Measurements from ENCODE around the gene PDYN.

PDYN gene

DNA sequence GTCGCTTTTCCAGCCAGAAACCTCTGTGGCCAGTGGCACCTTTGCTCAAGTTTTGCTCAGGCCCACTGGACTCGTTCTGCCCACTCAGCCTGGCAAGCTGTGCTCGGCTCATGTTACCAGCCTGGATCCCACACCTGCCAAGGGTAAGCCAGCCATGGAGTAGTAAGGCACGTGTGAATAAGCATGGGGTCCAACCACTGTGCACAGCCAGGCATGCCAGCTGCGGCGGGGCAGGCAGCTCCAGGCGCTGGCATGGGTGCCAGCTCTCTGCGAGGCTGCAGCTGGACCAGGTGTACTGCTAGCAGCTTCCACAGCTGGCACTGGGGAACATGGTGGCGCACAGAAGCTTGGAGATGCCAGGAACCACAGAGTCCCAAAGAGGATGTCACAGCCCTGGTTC, 32.1 kb upstream of the PDYN start:
- no peak overlapping the region for H3K4me3 ChIP-seq (ENCODE audit: control insufficient read depth, low read depth, low read length)
- DNase-seq (ENCODE audit: low read depth) = no peak
- TF ChIP-seq, protein P1, sequence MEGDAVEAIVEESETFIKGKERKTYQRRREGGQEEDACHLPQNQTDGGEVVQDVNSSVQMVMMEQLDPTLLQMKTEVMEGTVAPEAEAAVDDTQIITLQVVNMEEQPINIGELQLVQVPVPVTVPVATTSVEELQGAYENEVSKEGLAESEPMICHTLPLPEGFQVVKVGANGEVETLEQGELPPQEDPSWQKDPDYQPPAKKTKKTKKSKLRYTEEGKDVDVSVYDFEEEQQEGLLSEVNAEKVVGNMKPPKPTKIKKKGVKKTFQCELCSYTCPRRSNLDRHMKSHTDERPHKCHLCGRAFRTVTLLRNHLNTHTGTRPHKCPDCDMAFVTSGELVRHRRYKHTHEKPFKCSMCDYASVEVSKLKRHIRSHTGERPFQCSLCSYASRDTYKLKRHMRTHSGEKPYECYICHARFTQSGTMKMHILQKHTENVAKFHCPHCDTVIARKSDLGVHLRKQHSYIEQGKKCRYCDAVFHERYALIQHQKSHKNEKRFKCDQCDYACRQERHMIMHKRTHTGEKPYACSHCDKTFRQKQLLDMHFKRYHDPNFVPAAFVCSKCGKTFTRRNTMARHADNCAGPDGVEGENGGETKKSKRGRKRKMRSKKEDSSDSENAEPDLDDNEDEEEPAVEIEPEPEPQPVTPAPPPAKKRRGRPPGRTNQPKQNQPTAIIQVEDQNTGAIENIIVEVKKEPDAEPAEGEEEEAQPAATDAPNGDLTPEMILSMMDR (conservative IDR thresholded peaks at IDR 0.05; ENCODE audit: control insufficient read depth, insufficient read depth, low read depth, low read length) = no peak

- no peak overlapping the region for H3K4me3 ChIP-seq (ENCODE audit: control insufficient read depth, low read depth, low read length)
- DNase-seq (ENCODE audit: low read depth) = no peak
- TF ChIP-seq, protein P1 (conservative IDR thresholded peaks at IDR 0.05; ENCODE audit: control insufficient read depth, insufficient read depth, low read depth, low read length) = no peak
These were observed 29.3 kb upstream of the PDYN start for GRCh38 chr20:2023151-2023550.

DNA sequence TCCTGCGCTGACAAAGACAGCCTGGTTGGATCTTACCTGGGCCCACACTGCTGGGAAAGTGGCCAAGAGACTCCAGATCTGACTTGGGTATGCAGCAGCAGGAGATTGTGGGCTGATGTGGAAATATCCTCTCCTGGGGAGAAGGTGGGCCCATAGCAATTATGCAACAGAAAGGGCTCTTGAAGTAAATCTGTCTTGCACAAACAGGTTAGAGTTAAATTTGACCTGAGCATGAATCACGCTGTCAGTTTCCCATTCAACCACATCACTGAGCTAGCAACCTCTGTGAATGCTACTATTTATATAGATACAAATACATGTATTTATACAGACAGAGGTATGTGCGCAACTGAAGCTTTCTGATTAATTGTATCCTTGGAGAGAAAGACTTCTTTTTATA, 28.3 kb upstream of the PDYN start:
- TF ChIP-seq, protein P1 (conservative IDR thresholded peaks at IDR 0.05; ENCODE audit: control insufficient read depth, insufficient read depth, low read depth, low read length) = no peak
- DNase-seq (ENCODE audit: low read depth) = no peak
- H3K4me3 ChIP-seq (ENCODE audit: control insufficient read depth, low read depth, low read length) = no peak overlapping the region

GRCh38 chr20:2010533-2010932, 16.7 kb upstream of the PDYN start:
- no peak for DNase-seq (ENCODE audit: low read depth)
- TF ChIP-seq, protein P1 (conservative IDR thresholded peaks at IDR 0.05; ENCODE audit: control insufficient read depth, insufficient read depth, low read depth, low read length) = no peak
- H3K4me3 ChIP-seq (ENCODE audit: control insufficient read depth, low read depth, low read length) = no peak overlapping the region

DNA sequence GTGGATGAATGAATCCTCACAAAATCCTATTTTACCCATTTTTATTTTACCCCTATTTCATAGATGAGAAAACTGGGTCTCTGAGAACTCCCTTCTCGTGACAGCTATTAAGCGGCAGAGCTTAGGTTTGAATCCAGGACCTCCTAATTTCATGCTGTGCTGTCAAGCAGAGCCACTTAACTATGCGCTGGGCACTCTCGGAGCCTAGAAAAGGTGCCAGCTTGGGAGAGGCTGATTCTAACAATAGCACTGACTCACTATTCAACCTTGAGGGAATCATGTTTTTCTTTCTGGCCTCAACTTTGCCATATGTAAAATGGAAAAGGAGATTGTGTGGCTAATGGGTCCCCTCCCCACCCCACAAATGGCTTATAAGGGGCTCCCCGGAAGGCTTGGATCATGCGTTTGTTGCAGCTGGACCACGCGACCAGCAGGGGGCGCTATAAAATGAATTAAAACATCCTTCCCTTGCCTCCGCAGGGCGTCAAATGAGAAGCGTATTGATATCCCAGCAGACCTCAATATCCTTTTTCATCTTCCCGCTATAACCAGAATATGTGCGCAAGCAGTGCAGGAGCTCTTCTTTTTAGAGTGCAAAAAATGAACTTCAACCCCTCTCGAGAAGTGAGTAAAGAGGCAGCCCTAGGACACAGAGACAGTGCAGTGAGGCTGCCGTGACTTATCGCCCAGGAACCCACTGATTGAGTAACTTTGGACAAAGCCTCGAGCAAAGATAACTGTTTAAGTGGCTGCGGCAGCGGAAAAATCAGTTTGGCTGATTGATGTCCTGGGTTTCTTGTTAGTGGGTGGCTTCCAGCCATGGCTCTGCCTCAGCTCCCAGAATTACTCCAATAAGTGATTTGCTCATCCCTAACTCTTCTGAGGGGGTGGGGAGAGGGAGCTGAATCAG, 12.8 kb upstream of the PDYN start:
- DNase-seq (ENCODE audit: low read depth) = peak; percentile 84
- no peak overlapping the region for H3K4me3 ChIP-seq (ENCODE audit: control insufficient read depth, low read depth, low read length)
- TF ChIP-seq, protein P1 (conservative IDR thresholded peaks at IDR 0.05; ENCODE audit: control insufficient read depth, insufficient read depth, low read depth, low read length) = peak; percentile 69

DNA sequence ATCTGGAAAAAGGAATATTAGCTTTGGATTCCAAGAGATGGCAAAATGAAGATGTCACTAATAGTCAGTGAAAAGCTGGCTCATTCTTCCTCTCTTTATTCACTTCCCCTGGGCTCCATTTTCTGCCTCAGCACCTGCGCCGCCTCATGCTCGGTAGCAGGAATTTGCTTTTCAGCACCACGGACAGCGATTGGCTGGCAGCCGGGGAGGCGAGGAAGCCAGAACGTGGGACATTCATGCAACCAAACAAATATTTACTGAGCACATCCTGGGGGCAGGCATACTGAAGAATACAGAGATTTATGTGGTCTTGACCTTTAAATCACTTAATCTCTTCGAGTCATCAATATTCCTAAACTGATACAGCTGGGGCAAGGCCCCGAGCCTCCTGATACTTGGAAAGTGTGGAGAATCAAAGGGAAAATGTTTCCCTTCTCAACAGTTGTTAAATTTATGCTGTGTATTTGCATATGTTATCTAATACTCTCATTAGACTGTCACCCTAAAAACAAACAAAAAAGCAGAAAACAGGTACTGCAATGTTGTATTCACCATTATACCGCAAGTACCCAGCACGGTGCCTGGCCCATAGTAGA, 12.1 kb upstream of the PDYN start:
- TF ChIP-seq, protein P1 (conservative IDR thresholded peaks at IDR 0.05; ENCODE audit: control insufficient read depth, insufficient read depth, low read depth, low read length) = no peak
- peak; percentile 45 for DNase-seq (ENCODE audit: low read depth)
- no peak overlapping the region for H3K4me3 ChIP-seq (ENCODE audit: control insufficient read depth, low read depth, low read length)
